Measurements from ENCODE around the gene POM121C. TPM values are rescaled to one million over a fixed set of nuclear protein-coding genes. Genes with fewer than 3 reads are reported as not detected.
"Not testable (repeated sequence)": the region's sequence is repeated elsewhere in the genome, so short reads cannot be mapped to it uniquely, and the experiment has no call there.

POM121C gene
- 1.6 and 2.9 TPM in 2 replicates for total RNA-seq (2014; rRNA removed; shearing (Covaris generic))

- DNase-seq (ENCODE audit: low read depth) = peak; percentile 94
These were observed at the start of gene POM121C for GRCh38 chr7:75485979-75486643. Gene POM121C (minus strand): TSS chr7:75486299. CDS start chr7:75441496, 44,803 bp downstream.

DNA sequence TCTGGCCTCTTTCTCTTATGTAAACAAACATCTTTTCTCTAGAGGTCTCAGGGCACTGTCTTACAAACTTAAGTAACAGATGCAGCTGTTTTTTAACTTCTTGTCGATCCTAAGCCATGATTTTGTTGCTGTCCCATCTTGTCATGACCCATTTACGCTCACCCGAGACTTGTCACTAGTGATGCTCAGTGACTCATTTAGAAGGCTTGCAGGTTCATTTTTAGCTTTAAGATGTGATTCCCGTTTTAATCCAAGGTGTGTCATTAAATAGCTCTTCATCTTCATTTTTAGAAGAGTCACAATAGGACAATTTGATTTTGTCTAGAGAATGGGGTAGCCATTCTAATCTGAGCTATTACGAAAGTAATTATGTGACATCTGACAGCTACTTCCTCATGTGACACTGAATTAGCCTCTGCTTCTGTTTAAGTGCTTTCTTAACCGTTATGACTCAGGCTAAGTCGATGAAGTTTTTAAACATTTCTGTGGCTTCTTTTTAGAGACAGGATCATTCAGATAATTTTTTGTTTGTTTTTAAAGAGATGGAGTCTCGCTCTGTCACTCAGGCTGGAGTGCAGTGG, 48.7 kb upstream of the POM121C start:
- DNase-seq (ENCODE audit: low read depth) = peak; percentile 60

- DNase-seq (ENCODE audit: low read depth) = no peak
These were observed 47.8 kb upstream of the POM121C start for GRCh38 chr7:75533926-75534325.

GRCh38 chr7:75532639-75533038, 46.5 kb upstream of the POM121C start:
- DNase-seq (ENCODE audit: low read depth) = no peak

GRCh38 chr7:75531359-75531821, 45.3 kb upstream of the POM121C start:
- peak; percentile 33 for DNase-seq (ENCODE audit: low read depth)

DNA sequence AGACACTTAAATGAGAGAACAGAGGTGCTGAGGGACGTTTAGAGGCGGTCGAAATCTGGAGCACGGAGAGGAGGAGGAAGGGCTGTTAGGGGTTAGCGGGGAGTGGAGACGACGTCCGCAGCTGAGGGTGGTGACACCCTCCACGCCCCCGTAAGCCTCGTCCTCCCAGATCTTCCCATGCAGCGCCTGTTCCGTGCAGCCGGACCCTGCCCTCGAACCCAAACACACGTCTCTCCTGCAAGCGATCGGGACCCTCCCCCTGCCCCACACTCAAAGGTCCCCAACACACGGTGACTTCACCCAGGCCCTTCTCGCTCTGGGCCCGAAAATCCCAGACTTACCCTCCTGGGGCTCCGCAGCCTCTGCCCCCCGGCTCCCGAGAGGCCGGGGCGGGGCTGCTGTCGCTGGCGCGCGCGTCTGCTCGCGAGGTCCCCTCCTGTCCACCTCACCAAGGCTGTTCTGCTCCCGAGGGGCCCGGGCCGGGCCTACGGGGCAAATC, 41.2 kb upstream of the POM121C start:
- DNase-seq (ENCODE audit: low read depth) = not testable (repeated sequence)

DNA sequence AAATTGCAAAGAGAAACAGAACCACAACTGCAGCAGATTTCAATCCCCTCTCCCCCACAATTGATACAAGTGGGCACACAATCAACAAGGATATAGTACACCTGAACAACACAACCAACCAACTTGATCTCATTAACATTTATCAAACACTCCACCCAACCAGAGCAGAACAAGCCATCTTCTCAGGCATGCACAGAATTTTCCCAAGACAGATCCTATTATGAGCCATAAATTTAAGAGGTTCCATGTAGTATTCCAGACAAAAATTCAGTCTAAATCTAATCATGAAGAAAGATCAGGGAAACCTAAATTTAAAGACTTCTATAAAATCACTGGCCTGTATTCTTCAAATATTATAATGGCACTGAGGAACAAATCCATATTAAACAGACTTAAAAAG, 35.6 kb upstream of the POM121C start:
- not testable (repeated sequence) for DNase-seq (ENCODE audit: low read depth)

- DNase-seq (ENCODE audit: low read depth) = not testable (repeated sequence)
These were observed 32.7 kb upstream of the POM121C start for GRCh38 chr7:75518842-75519241.

DNA sequence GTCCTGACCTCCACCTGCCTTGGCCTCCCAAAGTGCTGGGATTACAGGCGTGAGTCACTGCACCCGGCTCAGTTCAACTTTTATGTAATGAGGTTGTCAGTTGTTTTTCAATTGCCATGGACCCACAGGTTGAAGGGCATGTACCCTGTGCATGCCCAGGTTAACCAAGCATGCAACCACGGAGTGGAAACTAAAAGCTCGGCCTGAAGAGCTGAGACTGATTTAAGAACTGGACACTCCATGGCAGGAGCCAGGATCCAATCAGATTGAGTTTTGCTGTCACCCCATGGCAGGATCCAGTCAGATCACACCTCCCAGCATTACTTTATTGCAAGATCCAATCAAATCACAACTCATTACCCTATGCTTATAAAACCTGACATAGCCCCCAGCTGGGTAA, 22.9 kb upstream of the POM121C start:
- DNase-seq (ENCODE audit: low read depth) = not testable (repeated sequence)

DNA sequence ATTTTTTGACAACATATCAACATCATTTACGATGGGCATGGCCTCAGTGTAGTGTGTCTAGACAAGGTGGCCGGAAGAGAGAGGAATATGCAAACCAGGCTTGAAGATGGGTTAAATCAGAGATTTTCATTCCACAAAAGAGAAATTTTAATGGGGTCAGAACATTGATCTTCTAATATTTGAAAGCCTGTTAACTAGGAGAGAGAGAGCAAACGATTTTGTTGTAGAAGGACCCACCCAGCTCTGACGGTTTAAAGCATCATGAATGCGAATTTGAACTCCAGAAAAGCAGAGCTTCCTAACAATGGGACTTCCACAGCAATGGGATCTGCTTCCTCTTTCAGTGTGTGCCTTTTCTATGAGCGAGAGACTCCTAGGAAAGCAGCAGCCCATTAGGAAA, 5.9 kb upstream of the POM121C start, which contains the start of gene SPDYE5:
Gene SPDYE5 (plus strand): TSS at position 301 of the 400 bp plus-strand sequence. CDS start 1,728 bp downstream, outside the sequence.
- not testable (repeated sequence) for DNase-seq (ENCODE audit: low read depth)

GRCh38 chr7:75485355-75485978, 632 bp downstream of the POM121C start:
- DNase-seq (ENCODE audit: low read depth) = peak; percentile 4

GRCh38 chr7:75480313-75480712, 5.8 kb downstream of the POM121C start:
- DNase-seq (ENCODE audit: low read depth) = not testable (repeated sequence)

DNA sequence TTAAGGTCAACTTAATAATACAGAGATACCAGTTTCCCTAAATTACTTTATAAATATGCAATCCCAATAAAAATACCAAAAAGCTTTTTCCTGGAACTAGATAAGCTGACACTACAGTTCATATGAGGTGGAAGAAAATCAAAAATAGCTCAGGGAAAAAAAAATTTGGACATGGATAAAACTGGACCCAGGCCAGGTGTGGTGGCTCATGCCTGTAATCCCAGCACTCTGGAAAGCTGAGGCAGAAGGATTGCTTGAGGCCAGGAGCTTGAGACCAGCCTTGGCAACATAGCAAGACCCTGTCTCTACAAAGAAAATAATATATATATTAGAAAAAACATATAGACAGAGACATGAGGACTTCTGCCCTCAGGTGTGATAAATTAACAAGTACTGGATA, 8.6 kb downstream of the POM121C start:
- DNase-seq (ENCODE audit: low read depth) = not testable (repeated sequence)

DNA sequence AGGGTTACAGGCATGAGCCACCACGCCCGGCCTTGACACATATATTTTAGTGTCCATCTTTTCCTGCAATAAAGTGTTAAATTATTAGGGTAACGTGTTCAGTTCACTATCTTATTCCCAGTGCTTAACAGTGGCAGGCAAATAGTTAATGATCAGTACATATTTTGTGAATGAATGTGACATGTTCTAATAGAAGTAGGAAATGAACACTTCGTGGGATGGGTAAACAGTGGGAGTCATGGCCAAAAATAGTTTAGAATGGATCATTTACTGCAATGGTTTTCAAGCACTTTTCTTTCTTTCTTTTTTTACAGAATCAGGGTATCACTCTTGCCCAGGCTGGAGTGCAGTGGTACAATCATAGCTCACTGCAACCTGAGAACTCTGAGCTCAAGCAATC, 15.9 kb downstream of the POM121C start:
- not testable (repeated sequence) for DNase-seq (ENCODE audit: low read depth)

DNA sequence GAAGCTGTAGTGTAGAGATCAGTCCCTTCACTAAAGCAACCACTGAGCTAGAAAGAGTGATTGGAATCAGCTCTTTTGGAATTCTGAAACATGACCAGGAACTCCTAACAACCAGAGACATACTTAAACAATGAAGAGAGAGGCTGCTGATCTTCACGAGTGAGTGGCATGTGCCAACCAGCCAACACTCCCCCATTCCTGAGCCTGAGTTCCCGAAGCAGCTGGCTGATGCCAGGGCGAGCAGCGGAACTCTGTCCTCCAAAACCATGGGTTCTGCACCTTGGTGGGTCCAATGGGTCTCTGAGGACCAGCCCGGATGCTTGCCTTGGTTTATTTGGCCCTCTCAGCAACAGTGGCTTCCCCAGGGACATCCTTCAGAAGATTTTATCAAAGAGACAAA, 25.6 kb downstream of the POM121C start:
- not testable (repeated sequence) for DNase-seq (ENCODE audit: low read depth)

DNA sequence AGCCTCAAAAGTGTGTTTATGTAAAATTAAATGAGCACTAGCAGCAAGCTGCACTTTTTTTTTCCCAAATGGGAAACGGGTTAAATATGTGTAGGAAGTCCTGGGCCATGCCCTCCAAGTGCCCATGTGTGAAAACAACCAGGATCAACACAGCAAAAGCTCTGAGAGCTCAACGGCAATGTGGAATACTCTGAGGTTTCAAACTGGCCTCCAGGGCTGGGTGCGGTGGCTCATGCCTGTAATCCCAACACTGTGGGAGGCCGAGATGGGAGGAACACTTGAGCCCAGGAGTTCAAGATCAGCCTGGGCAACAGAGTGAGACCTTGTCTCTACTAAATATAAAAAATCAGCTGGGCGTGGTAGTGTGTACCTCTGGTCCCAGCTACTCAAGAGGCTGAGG, 28.1 kb downstream of the POM121C start:
- DNase-seq (ENCODE audit: low read depth) = not testable (repeated sequence)

DNA sequence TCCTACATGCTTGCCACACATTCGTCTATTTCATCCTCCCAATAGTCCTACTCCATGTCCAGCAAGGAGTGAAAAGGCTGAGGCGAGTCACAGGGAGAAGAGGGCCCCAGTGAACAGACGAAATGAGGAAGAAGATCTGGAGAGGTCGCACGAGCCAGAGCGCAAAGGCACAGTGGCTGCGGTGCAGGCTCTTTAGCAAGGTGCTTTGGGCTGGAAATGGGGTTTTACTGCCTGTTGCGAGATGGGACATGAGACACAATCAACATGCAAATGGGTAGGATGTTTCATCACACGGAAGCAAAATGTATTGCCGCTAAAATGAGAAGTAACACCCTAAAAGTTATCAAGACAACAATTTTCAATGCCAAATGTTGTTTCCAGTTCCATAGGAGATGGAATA, 29.7 kb downstream of the POM121C start:
- not testable (repeated sequence) for DNase-seq (ENCODE audit: low read depth)

DNA sequence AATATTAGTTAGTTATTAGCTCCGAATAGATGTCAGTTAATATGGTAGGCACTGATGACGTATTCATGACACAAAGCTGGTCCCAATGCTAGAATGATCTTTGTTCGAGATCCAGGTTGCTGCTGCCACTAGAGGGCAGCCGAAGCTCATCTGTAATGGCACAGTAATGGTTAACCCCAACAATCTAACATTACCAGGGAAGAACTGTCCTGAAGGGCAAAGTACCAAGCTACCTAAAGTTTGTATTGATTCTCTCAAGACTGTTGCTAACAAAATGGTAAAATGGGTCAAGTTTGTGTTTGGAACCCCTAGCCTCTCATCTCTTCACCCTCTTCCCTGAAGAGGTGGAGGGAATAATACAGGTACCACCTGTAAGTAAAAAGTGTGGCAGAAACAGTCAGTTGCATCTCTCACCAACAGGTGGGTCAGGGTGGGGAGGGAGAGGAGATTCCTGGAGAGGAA, 33.6 kb downstream of the POM121C start:
- DNase-seq (ENCODE audit: low read depth) = not testable (repeated sequence)

- DNase-seq (ENCODE audit: low read depth) = not testable (repeated sequence)
These were observed 36.2 kb downstream of the POM121C start for GRCh38 chr7:75449946-75450345.

DNA sequence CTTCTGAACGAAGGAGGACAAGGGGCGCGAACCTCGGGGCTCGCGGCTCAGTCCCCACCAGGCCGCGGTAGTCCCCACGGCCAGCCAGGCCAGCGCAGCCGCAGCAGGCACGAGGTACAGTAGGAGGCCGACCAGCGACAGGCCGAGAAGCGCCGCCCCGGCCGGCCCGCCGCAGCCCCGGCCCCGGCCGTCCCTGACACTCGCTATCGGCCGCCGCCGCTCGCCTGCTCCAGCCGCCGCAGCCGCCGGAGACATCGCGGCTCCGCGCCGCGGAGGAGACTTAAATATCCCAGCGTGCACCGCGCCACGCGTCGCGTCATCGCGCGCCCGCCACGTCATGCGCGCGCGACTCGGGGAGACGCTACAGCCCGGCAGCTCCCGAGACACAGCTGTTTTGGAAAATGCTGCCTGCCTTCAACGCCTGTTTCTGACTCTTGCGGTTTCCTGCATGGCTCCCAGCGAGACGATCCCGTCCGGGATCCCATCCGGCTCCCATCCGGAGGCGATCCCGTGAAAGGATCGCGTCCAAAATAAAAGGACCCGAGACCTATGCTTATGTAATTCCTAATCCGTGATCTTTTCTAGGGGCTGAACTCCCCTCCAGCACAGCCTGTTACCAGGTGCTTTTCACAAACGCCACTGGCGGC, 43.5 kb downstream of the POM121C start:
- DNase-seq (ENCODE audit: low read depth) = peak; percentile 19

DNA sequence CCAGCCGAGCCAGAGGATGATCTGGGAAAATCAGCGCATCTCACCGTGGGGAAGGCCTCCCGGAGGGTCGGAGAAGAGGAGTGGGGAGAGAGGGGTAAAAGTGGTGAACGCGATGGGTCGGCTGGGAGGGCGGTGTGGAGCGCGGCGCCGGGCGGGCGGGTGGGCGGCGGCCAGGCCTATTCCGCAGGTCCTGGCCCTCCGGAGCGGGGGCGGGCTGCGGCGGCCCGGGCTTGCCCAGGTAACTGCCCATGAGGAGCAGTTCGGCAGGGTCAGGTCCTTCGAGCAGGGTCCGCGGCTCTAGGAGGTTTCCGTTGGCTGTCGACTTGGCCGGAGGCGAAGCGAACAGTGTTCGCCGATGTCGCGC, 44.0 kb downstream of the POM121C start:
- not testable (repeated sequence) for DNase-seq (ENCODE audit: low read depth)

DNA sequence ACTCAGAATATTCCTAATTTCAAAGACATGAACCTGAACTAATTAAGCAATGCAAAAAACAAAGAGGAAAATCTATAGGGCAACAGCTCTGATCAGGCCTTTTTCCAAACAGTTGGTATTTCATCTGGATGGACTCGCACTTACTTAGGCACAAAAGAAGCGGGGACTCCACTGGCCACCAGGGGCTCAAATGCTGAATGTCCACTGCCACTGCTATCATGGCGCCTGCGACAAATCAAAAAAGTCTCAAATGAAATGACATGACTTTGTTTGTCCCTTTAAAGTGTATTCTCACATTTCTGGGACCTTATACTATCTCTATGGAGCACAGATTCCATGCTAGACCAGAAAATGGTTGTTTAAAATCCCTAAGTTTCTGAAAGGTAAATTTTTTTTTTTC, 47.1 kb downstream of the POM121C start:
- not testable (repeated sequence) for DNase-seq (ENCODE audit: low read depth)
